Measurements from ENCODE around the gene DISC1. TPM values are rescaled to one million over a fixed set of nuclear protein-coding genes. Genes with fewer than 3 reads are reported as not detected.

Gene DISC1
- polyA plus RNA-seq, 1 of the 3 experiments (the other 2 are of a cell fraction): 1.7 TPM

DNA sequence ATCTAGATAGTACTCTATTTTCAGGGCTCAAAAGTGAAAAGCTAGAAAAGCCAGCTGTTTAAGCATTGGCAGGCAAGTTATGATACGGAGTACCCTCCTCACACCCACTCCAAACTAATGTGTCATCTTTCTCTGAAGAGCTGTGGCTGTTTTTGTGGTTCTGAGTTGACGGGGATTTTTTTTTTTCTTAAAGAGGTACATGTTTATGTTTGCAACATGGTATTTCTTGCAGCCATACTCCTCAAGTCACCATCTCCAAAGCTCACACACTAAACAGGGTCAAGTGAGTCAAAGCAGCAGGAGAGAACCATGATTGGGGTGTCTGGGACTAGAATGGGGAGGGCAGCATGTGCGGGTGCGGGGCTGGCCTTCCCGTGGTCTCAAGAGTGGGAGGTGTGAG, 347.2 kb downstream of the DISC1 start:
- Histone ChIP-seq H4K20me1 (ENCODE audit: insufficient read depth) (no peaks in the 10 kb centered on the region), H3K27me3 (ENCODE audit: insufficient read depth) (no peaks in the 10 kb centered on the region), H3K9me2 (no peaks in the 10 kb centered on the region), H3K4me3 (ENCODE audit: low read depth in 2 of 2, low read length in 1 of 2) (no peak overlapping the region), H3K79me2 (ENCODE audit: insufficient read depth) (no peaks in the 10 kb centered on the region), H2AFZ (ENCODE audit: low read depth) (no peak overlapping the region), H3K9ac (no peak overlapping the region), H3F3A (replicated peaks; ENCODE audit: insufficient read depth) (no peaks in the 10 kb centered on the region), H3K36me3 (replicated peaks in 1 of 2; ENCODE audit: control insufficient read depth in 1 of 2, insufficient read depth in 2 of 2, low read length in 1 of 2) (no peaks in the 10 kb centered on the region), H3K27ac (ENCODE audit: low read depth in 2 of 2, low read length in 1 of 2) (no peak overlapping the region), H3K9me3 (no peaks in the 10 kb centered on the region), H3K4me1 (ENCODE audit: control insufficient read depth in 1 of 2, insufficient read depth in 2 of 2, low read depth in 1 of 2, low read length in 1 of 2) (peaks cover 0 to 10% of the 10 kb centered on the region in 2 experiments; a peak in 2 of 4 replicates), H3K4me2 (no peak overlapping the region)
- WGBS (ENCODE audit: low lambda C conversion rate): 81% methylated on average over 5 of the region's 5 CpGs
- TF ChIP-seq, protein P1, sequence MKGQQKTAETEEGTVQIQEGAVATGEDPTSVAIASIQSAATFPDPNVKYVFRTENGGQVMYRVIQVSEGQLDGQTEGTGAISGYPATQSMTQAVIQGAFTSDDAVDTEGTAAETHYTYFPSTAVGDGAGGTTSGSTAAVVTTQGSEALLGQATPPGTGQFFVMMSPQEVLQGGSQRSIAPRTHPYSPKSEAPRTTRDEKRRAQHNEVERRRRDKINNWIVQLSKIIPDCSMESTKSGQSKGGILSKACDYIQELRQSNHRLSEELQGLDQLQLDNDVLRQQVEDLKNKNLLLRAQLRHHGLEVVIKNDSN (IDR thresholded peaks at IDR 0.05; ENCODE audit: borderline replicate concordance, low read depth): no peak
- TF ChIP-seq EZH2phosphoT487 (IDR thresholded peaks at IDR 0.05; ENCODE audit: borderline replicate concordance, low read depth): no peak
- no peak for TF ChIP-seq CHD2 (IDR thresholded peaks at IDR 0.05; ENCODE audit: low read length, partially characterized antibody)
- TF ChIP-seq SMC3 (IDR thresholded peaks at IDR 0.05; ENCODE audit: low read depth, low read length): no peak
- TF ChIP-seq CTCF (IDR thresholded peaks at IDR 0.05): no peak
- no peak for TF ChIP-seq PBX3 (IDR thresholded peaks at IDR 0.05)
- ChIA-PET POLR2A (no interaction called here), CTCF (interaction anchor here (1.0 to 1.5 kb wide), 3 partner anchors 9 to 107 kb away, joined by 3 to 5 read pairs (median 5); no protein-coding TSS in a partner anchor)
- DNase-seq: no peak

- 87% methylated on average over 4 of the region's 4 CpGs for WGBS (ENCODE audit: low lambda C conversion rate)
- TF ChIP-seq CTCF (IDR thresholded peaks at IDR 0.05): no peak
- no peak for TF ChIP-seq POLR2AphosphoS5 (IDR thresholded peaks at IDR 0.05; ENCODE audit: low read depth, low read length)
- no peak for TF ChIP-seq SMC3 (IDR thresholded peaks at IDR 0.05; ENCODE audit: low read depth, low read length)
- TF ChIP-seq FOSL2 (IDR thresholded peaks at IDR 0.05; ENCODE audit: borderline replicate concordance, low read depth): no peak
- no peak for TF ChIP-seq IRF3 (IDR thresholded peaks at IDR 0.05; ENCODE audit: low read depth, low read length)
- no peak for TF ChIP-seq MXI1 (IDR thresholded peaks at IDR 0.05; ENCODE audit: low read depth, low read length)
- no peak for TF ChIP-seq FOXM1 (IDR thresholded peaks at IDR 0.05; ENCODE audit: low read depth)
- no peak for TF ChIP-seq TEAD4 (IDR thresholded peaks at IDR 0.05; ENCODE audit: borderline replicate concordance, insufficient read depth)
- no peak for TF ChIP-seq FOXJ3 (CRISPR knock-in tag; IDR thresholded peaks at IDR 0.05)
- TF ChIP-seq RXRA (IDR thresholded peaks at IDR 0.05; ENCODE audit: borderline replicate concordance, low read depth): no peak
- no peak for TF ChIP-seq RCOR1 (IDR thresholded peaks at IDR 0.05; ENCODE audit: low read length)
- TF ChIP-seq RAD21 (IDR thresholded peaks at IDR 0.05; ENCODE audit: low read length): no peak
- no peak for TF ChIP-seq ELF1 (IDR thresholded peaks at IDR 0.05)
Observed at GRCh38 chr1:231976231-231976630, 349.6 kb downstream of the DISC1 start.

More at GRCh38 chr1:231976231-231976630, 349.6 kb downstream of the DISC1 start:
- no peak overlapping the region for H3K4me2 ChIP-seq
- H3K79me2 ChIP-seq (ENCODE audit: insufficient read depth): no peaks in the 10 kb centered on the region
- no peaks in the 10 kb centered on the region for H3K36me3 ChIP-seq (replicated peaks in 1 of 2; ENCODE audit: control insufficient read depth in 1 of 2, insufficient read depth in 2 of 2, low read length in 1 of 2)
- H4K20me1 ChIP-seq (ENCODE audit: insufficient read depth): no peaks in the 10 kb centered on the region
- DNase-seq: no peak
- no peaks in the 10 kb centered on the region for H3K9me2 ChIP-seq
- no peak overlapping the region for H2AFZ ChIP-seq (ENCODE audit: low read depth)
- no peaks in the 10 kb centered on the region for H3K9me3 ChIP-seq
- ChIA-PET POLR2A (no interaction called here), CTCF (no interaction called here)
- no peak overlapping the region for H3K9ac ChIP-seq
- no peaks in the 10 kb centered on the region for H3K27me3 ChIP-seq (ENCODE audit: insufficient read depth)
- H3K4me3 ChIP-seq (ENCODE audit: low read depth in 2 of 2, low read length in 1 of 2): no peak overlapping the region
- peaks cover 0 to 10% of the 10 kb centered on the region in 2 experiments; a peak in 2 of 4 replicates for H3K4me1 ChIP-seq (ENCODE audit: control insufficient read depth in 1 of 2, insufficient read depth in 2 of 2, low read depth in 1 of 2, low read length in 1 of 2)
- H3F3A ChIP-seq (replicated peaks; ENCODE audit: insufficient read depth): no peaks in the 10 kb centered on the region
- H3K27ac ChIP-seq (ENCODE audit: low read depth in 2 of 2, low read length in 1 of 2): no peak overlapping the region

Measured in SK-N-SH (cell line).